HEK293 (cell line): ENCODE data around the gene COQ8A.

Source experiments
- CTCF ChIA-PET: fragments of 350-600 bp; formaldehyde crosslinking; extraction: SDS; loops from one replicate; lab custom pipeline; 2021; ENCODE audit warnings: antibody characterized with exemption; lab: Yijun Ruan, JAX
- POLR2A ChIA-PET: fragments of 300-600 bp; formaldehyde crosslinking; extraction: SDS; loops from one replicate; lab custom pipeline; 2020; ENCODE audit warnings: antibody characterized with exemption, inconsistent platforms; lab: Yijun Ruan, JAX
- H3K27ac ChIP-seq: fragments of 200-500 bp; sonication (Bioruptor generic); 2 replicates; pipeline ENCODE4 v1.5.1; 2014; ENCODE audit warnings: low read depth, low read length, control low read depth, inconsistent platforms; ENCODE audit errors: extremely low read depth
- H3K36me3 ChIP-seq, 2 experiments: fragments of 200-500 bp in 1 of 2; sonication (Bioruptor generic) in 1 of 2; 1 replicate in 1 of 2; 2 replicates in 1 of 2; pipeline ENCODE4 v1.5.1; 2014 to 2017; ENCODE audit warnings: inconsistent platforms in 2 of 2, low read length in 2 of 2; ENCODE audit not compliant: control insufficient read depth in 2 of 2, insufficient read depth in 1 of 2
- H3K4me1 ChIP-seq: fragments of 200-500 bp; sonication (Bioruptor generic); 2 replicates; pipeline ENCODE4 v1.5.1; 2014; ENCODE audit warnings: mild to moderate bottlenecking, low read length, inconsistent platforms; ENCODE audit not compliant: control insufficient read depth, insufficient read depth
- H3K4me3 ChIP-seq: 2 replicates; pipeline ENCODE4 v1.5.1; 2011; ENCODE audit warnings: low read depth, mild to moderate bottlenecking, control low read depth, low read length, moderate library complexity
- H3K9me3 ChIP-seq: fragments of 200-500 bp; sonication (Bioruptor generic); 2 replicates; pipeline ENCODE4 v1.5.1; 2014; ENCODE audit warnings: low read depth, low read length, inconsistent platforms; ENCODE audit not compliant: control insufficient read depth, insufficient read depth
- BCL11A ChIP-seq: fragments of 450-650 bp; formaldehyde crosslinking; IDR thresholded peaks from 2 replicates; pipeline ENCODE4 v1.5.1; 2016; ENCODE audit warnings: low read depth, missing biosample characterization, missing genetic modification characterization
- CTCF ChIP-seq: fragments of 450-650 bp; formaldehyde crosslinking; IDR thresholded peaks from 2 replicates; pipeline ENCODE4 v1.5.1; 2016; ENCODE audit warnings: missing biosample characterization, missing genetic modification characterization
- GLI4 ChIP-seq: fragments of 450-650 bp; formaldehyde crosslinking; IDR thresholded peaks from 2 replicates; pipeline ENCODE4 v1.5.1; 2016; ENCODE audit warnings: missing biosample characterization, missing genetic modification characterization
- GLIS1 ChIP-seq: fragments of 450-650 bp; formaldehyde crosslinking; IDR thresholded peaks from 2 replicates; pipeline ENCODE4 v1.5.1; 2016; ENCODE audit warnings: missing biosample characterization, missing genetic modification characterization
- PATZ1 ChIP-seq: fragments of 450-650 bp; formaldehyde crosslinking; IDR thresholded peaks from 2 replicates; pipeline ENCODE4 v1.5.1; 2016; ENCODE audit warnings: missing biosample characterization, missing genetic modification characterization
- REPIN1 ChIP-seq: fragments of 450-650 bp; formaldehyde crosslinking; IDR thresholded peaks from 2 replicates; pipeline ENCODE4 v1.5.1; 2017; ENCODE audit warnings: missing biosample characterization, missing genetic modification characterization, low read depth
- ZFP69B ChIP-seq: fragments of 450-650 bp; formaldehyde crosslinking; IDR thresholded peaks from 2 replicates; pipeline ENCODE4 v1.5.1; 2016; ENCODE audit warnings: missing biosample characterization, missing genetic modification characterization
- ZNF174 ChIP-seq: fragments of 450-650 bp; formaldehyde crosslinking; IDR thresholded peaks from 2 replicates; pipeline ENCODE4 v1.5.0; 2017; ENCODE audit warnings: missing biosample characterization, mild to moderate bottlenecking, missing genetic modification characterization
- ZNF221 ChIP-seq: fragments of 450-650 bp; formaldehyde crosslinking; IDR thresholded peaks from 2 replicates; pipeline ENCODE4 v1.5.1; 2017; ENCODE audit warnings: missing biosample characterization, missing genetic modification characterization, borderline replicate concordance
- ZNF26 ChIP-seq: fragments of 450-650 bp; formaldehyde crosslinking; IDR thresholded peaks from 2 replicates; pipeline ENCODE4 v1.5.1; 2016; ENCODE audit warnings: missing biosample characterization, missing genetic modification characterization
- ZNF280D ChIP-seq: fragments of 450-650 bp; formaldehyde crosslinking; IDR thresholded peaks from 2 replicates; pipeline ENCODE4 v1.5.1; 2016; ENCODE audit warnings: missing biosample characterization, missing genetic modification characterization
- ZNF391 ChIP-seq: fragments of 450-650 bp; formaldehyde crosslinking; IDR thresholded peaks from 2 replicates; pipeline ENCODE4 v1.5.1; 2016; ENCODE audit warnings: low read depth, missing biosample characterization, missing genetic modification characterization, borderline replicate concordance
- ZNF423 ChIP-seq: fragments of 450-650 bp; formaldehyde crosslinking; IDR thresholded peaks from 2 replicates; pipeline ENCODE4 v1.5.1; 2016; ENCODE audit warnings: missing biosample characterization, missing genetic modification characterization
- ZNF585B ChIP-seq: fragments of 450-650 bp; formaldehyde crosslinking; IDR thresholded peaks from 2 replicates; pipeline ENCODE4 v1.5.1; 2016; ENCODE audit warnings: missing biosample characterization, missing genetic modification characterization
- ZNF639 ChIP-seq: fragments of 450-650 bp; formaldehyde crosslinking; IDR thresholded peaks from 2 replicates; pipeline ENCODE4 v1.5.1; 2016; ENCODE audit warnings: missing biosample characterization, missing genetic modification characterization
- ZNF704 ChIP-seq: fragments of 450-650 bp; formaldehyde crosslinking; IDR thresholded peaks from 2 replicates; pipeline ENCODE4 v1.5.1; 2016; ENCODE audit warnings: missing biosample characterization, missing genetic modification characterization
- ZNF843 ChIP-seq: fragments of 450-650 bp; formaldehyde crosslinking; IDR thresholded peaks from 2 replicates; pipeline ENCODE4 v1.5.1; 2016; ENCODE audit warnings: missing biosample characterization, missing genetic modification characterization
- ZSCAN5A ChIP-seq: fragments of 450-650 bp; formaldehyde crosslinking; IDR thresholded peaks from 2 replicates; pipeline ENCODE4 v1.5.1; 2016; ENCODE audit warnings: missing biosample characterization, missing genetic modification characterization

COQ8A gene

GRCh38 chr1:226994586-226995364, 54.7 kb downstream of the COQ8A start (continued):
- no peak for TF ChIP-seq ZSCAN5A (tag by site-specific recombination)
- TF ChIP-seq ZNF174 (tag by site-specific recombination): no peak
- TF ChIP-seq CTCF (tag by site-specific recombination): no peak
- no peak for TF ChIP-seq ZNF843 (tag by site-specific recombination)
- TF ChIP-seq ZNF221 (tag by site-specific recombination): no peak
- TF ChIP-seq, all 188 proteins: peak for 0

- POLR2A ChIA-PET: no interaction called here
- no peaks in the 10 kb centered on the region for H3K4me1 ChIP-seq
- H3K27ac ChIP-seq: no peak overlapping the region
- H3K36me3 ChIP-seq: no peaks in the 10 kb centered on the region
- H3K9me3 ChIP-seq: no peaks in the 10 kb centered on the region
- no peak overlapping the region for H3K4me3 ChIP-seq
- CTCF ChIA-PET: interaction anchor here (1.0 kb wide), 1 partner anchor 83 kb away, joined by 3 read pairs; no protein-coding TSS in a partner anchor
- no peak for TF ChIP-seq GLI4 (tag by site-specific recombination)
- TF ChIP-seq ZNF280D: no peak
- TF ChIP-seq PATZ1 (tag by site-specific recombination): no peak
- no peak for TF ChIP-seq REPIN1 (tag by site-specific recombination)
- no peak for TF ChIP-seq ZFP69B
- no peak for TF ChIP-seq ZNF423 (tag by site-specific recombination)
- no peak for TF ChIP-seq ZNF639
- no peak for TF ChIP-seq ZNF585B (tag by site-specific recombination)
- no peak for TF ChIP-seq ZNF391 (tag by site-specific recombination)
- TF ChIP-seq ZNF26: no peak
- TF ChIP-seq ZNF704 (tag by site-specific recombination): no peak
- TF ChIP-seq GLIS1: no peak
- no peak for TF ChIP-seq BCL11A
Observed at GRCh38 chr1:226995365-226996332, 55.6 kb downstream of the COQ8A start.
